ENCODE data around the gene COL8A1.

DNA sequence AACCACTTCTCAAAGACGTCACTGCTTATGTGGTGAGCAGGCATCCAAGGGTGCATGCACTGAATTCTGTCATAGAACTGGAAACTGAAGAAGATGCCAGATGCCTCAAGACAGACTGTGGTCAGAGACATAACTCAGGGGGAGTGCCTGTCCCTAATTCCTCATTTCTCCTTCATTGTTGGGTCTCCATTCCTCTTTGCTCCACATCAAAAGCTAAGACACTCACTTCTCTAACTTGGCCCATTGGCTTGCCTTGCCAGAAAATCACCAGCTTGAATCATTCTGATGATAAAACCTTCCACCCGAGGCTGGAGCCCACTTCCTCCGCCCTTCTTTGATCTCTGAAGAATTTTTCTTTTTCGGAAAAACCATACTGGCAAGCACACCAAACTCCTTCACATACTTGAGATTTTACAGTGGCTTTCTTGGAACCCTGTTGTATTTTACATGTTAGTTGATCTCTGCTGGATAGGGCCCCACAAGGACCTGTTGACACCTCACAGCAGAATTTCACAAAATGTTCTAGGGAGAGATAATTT is 69.9 kb downstream of the COL8A1 start:
- TF ChIP-seq CTCF (conservative IDR thresholded peaks at IDR 0.05) (no peak), ZFX (IDR thresholded peaks at IDR 0.05) (no peak)

Measured in C4-2B (cell line).